Transverse colon (tissue), 4 donors: Measurements from ENCODE around the gene LIMS1.
A peak's percentile ranks its signal among the peaks of the same experiment; 100 is the strongest.

Experiments used
- EP300 ChIP-seq: sonication (generic); formaldehyde crosslinking; IDR thresholded peaks from one replicate; pipeline ENCODE4 v1.6.1; 2017; ENCODE audit warnings: antibody characterized with exemption, low read depth
- POLR2A ChIP-seq: fragments of 450-650 bp; IDR thresholded peaks from one replicate; pipeline ENCODE4 v1.6.1; 2016; ENCODE audit warnings: antibody characterized with exemption, mild to moderate bottlenecking, moderate library complexity
- POLR2AphosphoS5 ChIP-seq, 3 donors: sonication (generic); formaldehyde crosslinking; IDR thresholded peaks; one replicate each; pipeline ENCODE4 v1.6.1; 2016; ENCODE audit warnings: antibody characterized with exemption in 3 of 3
- TF ChIP-seq, protein P1 (sequence below), 5 experiments: fragments of 200-600 bp in 3 of 5; fragments of 450-650 bp in 2 of 5; sonication (generic) in 3 of 5; IDR thresholded peaks; 1 replicate in 2 of 5; 2 replicates in 3 of 5; pipeline ENCODE4 v1.5.1; 2016 to 2017; ENCODE audit warnings: antibody characterized with exemption in 5 of 5, inconsistent platforms in 3 of 5, mild to moderate bottlenecking in 2 of 5, moderate library complexity in 1 of 5

DNA sequence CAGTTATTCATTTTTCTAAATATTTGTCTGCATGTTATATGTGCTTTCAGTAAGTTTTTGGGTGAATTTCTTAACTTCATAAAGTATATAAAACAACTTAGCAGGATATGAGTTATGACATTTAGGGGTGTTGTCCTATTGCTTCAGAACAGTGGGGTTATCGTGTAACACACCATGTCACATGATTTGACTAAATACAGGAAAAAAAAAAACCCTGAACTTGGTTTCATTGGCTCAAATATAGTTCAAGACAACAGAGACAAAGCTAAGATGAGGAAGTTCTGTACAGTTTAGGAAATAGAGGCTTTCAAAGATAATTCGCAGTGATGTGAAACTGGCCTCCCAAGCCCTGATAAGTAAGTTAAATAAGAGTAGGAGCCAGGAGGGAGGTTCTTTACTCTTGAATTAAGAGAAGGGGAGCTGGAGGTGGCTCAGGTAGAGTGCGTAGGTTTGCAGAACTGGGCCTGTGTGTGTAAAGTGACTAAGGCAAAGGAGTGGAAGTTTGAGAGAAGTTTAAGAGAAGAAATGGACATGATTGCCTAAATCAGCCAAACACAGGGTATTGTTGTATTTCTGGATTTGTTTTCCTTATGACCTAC lies 53.9 kb downstream of the LIMS1 start:
- TF ChIP-seq, protein P1, sequence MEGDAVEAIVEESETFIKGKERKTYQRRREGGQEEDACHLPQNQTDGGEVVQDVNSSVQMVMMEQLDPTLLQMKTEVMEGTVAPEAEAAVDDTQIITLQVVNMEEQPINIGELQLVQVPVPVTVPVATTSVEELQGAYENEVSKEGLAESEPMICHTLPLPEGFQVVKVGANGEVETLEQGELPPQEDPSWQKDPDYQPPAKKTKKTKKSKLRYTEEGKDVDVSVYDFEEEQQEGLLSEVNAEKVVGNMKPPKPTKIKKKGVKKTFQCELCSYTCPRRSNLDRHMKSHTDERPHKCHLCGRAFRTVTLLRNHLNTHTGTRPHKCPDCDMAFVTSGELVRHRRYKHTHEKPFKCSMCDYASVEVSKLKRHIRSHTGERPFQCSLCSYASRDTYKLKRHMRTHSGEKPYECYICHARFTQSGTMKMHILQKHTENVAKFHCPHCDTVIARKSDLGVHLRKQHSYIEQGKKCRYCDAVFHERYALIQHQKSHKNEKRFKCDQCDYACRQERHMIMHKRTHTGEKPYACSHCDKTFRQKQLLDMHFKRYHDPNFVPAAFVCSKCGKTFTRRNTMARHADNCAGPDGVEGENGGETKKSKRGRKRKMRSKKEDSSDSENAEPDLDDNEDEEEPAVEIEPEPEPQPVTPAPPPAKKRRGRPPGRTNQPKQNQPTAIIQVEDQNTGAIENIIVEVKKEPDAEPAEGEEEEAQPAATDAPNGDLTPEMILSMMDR (IDR thresholded peaks at IDR 0.05), result no peak
- TF ChIP-seq POLR2AphosphoS5 (IDR thresholded peaks at IDR 0.05) (peak in 2 of 3 donors; percentile 17 to 73), EP300 (no peak), POLR2A (peak; percentile 37)
